IMR-90 (cell line): ENCODE data around the gene CYB5A. TPM values are rescaled to one million over a fixed set of nuclear protein-coding genes. Genes with fewer than 3 reads are reported as not detected.

Experiments used
- ATAC-seq: fragments of 200-7000 bp; cut with Tn5 transposase; 2 replicates; pipeline ENCODE4 v1.9.1; 2020; ENCODE audit warnings: low read depth, mild to moderate bottlenecking, moderate library complexity
- BruUV-seq: library from RNA; stranded (reverse); fragments of 400-500 nt; replicated peaks from 2 replicates; lab custom pipeline; 2021; lab: Mats Ljungman, UMichigan
- CTCF ChIA-PET: fragments of 300-600 bp; formaldehyde crosslinking; extraction: SDS; loops from one replicate; lab custom pipeline; 2021; ENCODE audit warnings: antibody characterized with exemption; lab: Yijun Ruan, JAX
- POLR2A ChIA-PET: fragments of 300-600 bp; sonication (Branson Sonifier 250); formaldehyde crosslinking; loops from one replicate; lab custom pipeline; 2022; ENCODE audit warnings: antibody characterized with exemption; ENCODE audit not compliant: unreplicated experiment; lab: Charles Lee
- DNase-seq: peaks from one replicate; pipeline ENCODE4 v3.0.0; 2013
- H2AFZ ChIP-seq: replicated peaks from 2 replicates; pipeline ENCODE3; 2013; ENCODE audit warnings: low read length, mild to moderate bottlenecking; ENCODE audit not compliant: poor library complexity
- H2AK5ac ChIP-seq: 2 replicates; pipeline ENCODE4 v1.6.1; 2013; ENCODE audit warnings: low read depth, low read length, inconsistent platforms
- H2AK9ac ChIP-seq: replicated peaks from 2 replicates; pipeline ENCODE3; 2013; ENCODE audit warnings: mild to moderate bottlenecking, low read depth, low read length, moderate library complexity; ENCODE audit not compliant: poor library complexity
- H2BK120ac ChIP-seq: 2 replicates; pipeline ENCODE4 v1.6.1; 2013; ENCODE audit warnings: low read depth, low read length, inconsistent platforms
- H2BK15ac ChIP-seq: 3 replicates; pipeline ENCODE4 v1.6.1; 2013; ENCODE audit warnings: low read depth, low read length, inconsistent platforms
- H2BK20ac ChIP-seq: 2 replicates; pipeline ENCODE4 v1.6.1; 2013; ENCODE audit warnings: low read depth, mild to moderate bottlenecking, inconsistent platforms, low read length, moderate library complexity
- H2BK5ac ChIP-seq: 2 replicates; pipeline ENCODE4 v1.6.1; 2013; ENCODE audit warnings: mild to moderate bottlenecking, low read depth, low read length, inconsistent platforms; ENCODE audit not compliant: poor library complexity, severe bottlenecking
- H3K14ac ChIP-seq: replicated peaks from 2 replicates; pipeline ENCODE4 v1.6.1; 2013; ENCODE audit warnings: low read depth, low read length, inconsistent platforms
- H3K18ac ChIP-seq: 2 replicates; pipeline ENCODE4 v1.6.1; 2013; ENCODE audit warnings: low read depth, low read length, control low read depth
- H3K23ac ChIP-seq: 2 replicates; pipeline ENCODE4 v1.6.1; 2013; ENCODE audit warnings: low read depth, low read length, inconsistent platforms
- H3K27ac ChIP-seq: 2 replicates; pipeline ENCODE4 v1.5.1; 2013; ENCODE audit warnings: mild to moderate bottlenecking, control low read depth, low read length; ENCODE audit not compliant: insufficient read depth
- H3K27me3 ChIP-seq: 2 replicates; pipeline ENCODE4 v1.6.1; 2013; ENCODE audit warnings: low read length; ENCODE audit not compliant: control insufficient read depth, insufficient read depth
- H3K36me3 ChIP-seq: 2 replicates; pipeline ENCODE4 v1.6.1; 2013; ENCODE audit warnings: low read length, mixed read lengths; ENCODE audit not compliant: control insufficient read depth, insufficient read depth
- H3K4ac ChIP-seq: 2 replicates; pipeline ENCODE4 v1.6.1; 2013; ENCODE audit warnings: low read depth, low read length, inconsistent platforms
- H3K4me1 ChIP-seq: 2 replicates; pipeline ENCODE4 v1.6.1; 2013; ENCODE audit warnings: low read length, mixed read lengths; ENCODE audit not compliant: control insufficient read depth, insufficient read depth
- H3K4me2 ChIP-seq: 2 replicates; pipeline ENCODE4 v1.6.1; 2013; ENCODE audit warnings: low read depth, mild to moderate bottlenecking, control low read depth, low read length, moderate library complexity
- H3K4me3 ChIP-seq: 2 replicates; pipeline ENCODE4 v1.5.1; 2013; ENCODE audit warnings: low read depth, mild to moderate bottlenecking, control low read depth, low read length, moderate library complexity; ENCODE audit not compliant: insufficient read depth
- H3K56ac ChIP-seq: 2 replicates; pipeline ENCODE4 v1.6.1; 2013; ENCODE audit warnings: low read length, inconsistent platforms; ENCODE audit not compliant: insufficient read depth; ENCODE audit errors: extremely low read depth
- H3K79me1 ChIP-seq, 2 experiments: 2 replicates each; pipeline ENCODE4 v1.6.1; 2013; ENCODE audit warnings: low read length in 2 of 2, inconsistent platforms in 1 of 2, low read depth in 1 of 2
- H3K9ac ChIP-seq: 2 replicates; pipeline ENCODE4 v1.6.1; 2013; ENCODE audit warnings: low read depth, low read length, control low read depth
- H3K9me1 ChIP-seq: 2 replicates; pipeline ENCODE4 v1.6.1; 2013; ENCODE audit warnings: low read length, inconsistent platforms; ENCODE audit not compliant: insufficient read depth
- H3K9me3 ChIP-seq: 2 replicates; pipeline ENCODE4 v1.6.1; 2013; ENCODE audit warnings: low read length; ENCODE audit not compliant: control insufficient read depth, insufficient read depth
- H4K20me1 ChIP-seq: 2 replicates; pipeline ENCODE4 v1.6.1; 2013; ENCODE audit warnings: low read length, inconsistent platforms; ENCODE audit not compliant: insufficient read depth
- H4K5ac ChIP-seq: 2 replicates; pipeline ENCODE4 v1.6.1; 2013; ENCODE audit warnings: mild to moderate bottlenecking, low read depth, low read length, control low read depth
- H4K8ac ChIP-seq, 2 experiments: 2 replicates each; pipeline ENCODE4 v1.6.1; 2013; ENCODE audit warnings: low read depth in 2 of 2, low read length in 2 of 2, control low read depth in 1 of 2, inconsistent platforms in 1 of 2
- H4K91ac ChIP-seq: 2 replicates; pipeline ENCODE4 v1.6.1; 2013; ENCODE audit warnings: low read depth, low read length, inconsistent platforms; ENCODE audit not compliant: insufficient read depth
- BHLHE40 ChIP-seq: fragments of 150-350 bp; IDR thresholded peaks from 2 replicates; pipeline ENCODE4 v1.6.1; 2016; ENCODE audit warnings: mild to moderate bottlenecking, low read depth, low read length
- ELK1 ChIP-seq: fragments of 150-350 bp; IDR thresholded peaks from 2 replicates; pipeline ENCODE4 v1.6.1; 2016; ENCODE audit warnings: low read depth, mild to moderate bottlenecking, low read length, moderate library complexity, borderline replicate concordance
- FOS ChIP-seq: fragments of 150-350 bp; IDR thresholded peaks from 2 replicates; pipeline ENCODE4 v1.6.1; 2016; ENCODE audit warnings: low read depth, low read length
- MAZ ChIP-seq: IDR thresholded peaks from 2 replicates; pipeline ENCODE4 v1.6.1; 2012; ENCODE audit warnings: low read depth, mild to moderate bottlenecking, low read length, improper control_type of control experiment, moderate library complexity, borderline replicate concordance
- MXI1 ChIP-seq: IDR thresholded peaks from 2 replicates; pipeline ENCODE4 v1.6.1; 2012; ENCODE audit warnings: low read depth, mild to moderate bottlenecking, low read length, moderate library complexity, borderline replicate concordance
- RAD21 ChIP-seq: IDR thresholded peaks from 2 replicates; pipeline ENCODE4 v1.6.1; 2012; ENCODE audit warnings: low read length, improper control_type of control experiment
- RFX5 ChIP-seq: IDR thresholded peaks from 2 replicates; pipeline ENCODE4 v1.8.0; 2012; ENCODE audit warnings: low read depth, mild to moderate bottlenecking, low read length, moderate library complexity
- WGBS, 2 experiments: methylation state at CpG; one replicate each; pipeline versions ENCODE4 v1.1.5 to v1.1.7; 2013; ENCODE audit warnings: missing lambda C conversion rate in 2 of 2; ENCODE audit not compliant: insufficient read length in 1 of 2; ENCODE audit errors: extremely low coverage in 2 of 2; 5-methylcytosine and 5-hydroxymethylcytosine counted together
- dilution Hi-C: fragments of 300-500 bp; cut with HindIII; formaldehyde crosslinking; loops from one replicate; pipeline ENCODE4 v1.14.3; 2018; ENCODE audit warnings: low sequenced_read_pairs; ENCODE audit not compliant: unreplicated experiment
- in situ Hi-C: fragments of 300-500 bp; cut with MboI; formaldehyde crosslinking; loops from 3 replicates; pipeline ENCODE4 v1.14.3; 2019; ENCODE audit warnings: low sequenced_read_pairs, inconsistent platforms, mixed read lengths
- intact Hi-C: fragments of 100-400 bp; cut with micrococcal nuclease; formaldehyde crosslinking; loops from 2 replicates; pipeline ENCODE4 v1.10.0; 2022
- polyA plus RNA-seq, 3 experiments: library from polyadenylated mRNA; depleted of rRNA; stranded (reverse); fragments of >200 nt; gene quantifications; 2 replicates each; pipeline ENCODE4 v1.2.3, GENCODE V29; 2012; ENCODE audit warnings: low replicate concordance in 1 of 3
- total RNA-seq: library from RNA; depleted of rRNA; stranded (reverse); fragments of >200 nt; gene quantifications from 2 replicates; pipeline ENCODE4 v1.2.3, GENCODE V29; 2012

CYB5A gene
- total and polyA plus RNA-seq, 2 of the 4 experiments (the other 2 are of a cell fraction) = 13.4 to 47.9 TPM

GRCh38 chr18:74230922-74231714, 60.6 kb downstream of the CYB5A start:
- Histone ChIP-seq H3K4me1 (peaks cover 4% of the 10 kb centered on the region), H3K14ac (no peak overlapping the region), H3K27ac (no peak overlapping the region), H3K56ac (no peak overlapping the region), H2AK5ac (no peak overlapping the region), H2AFZ (no peak overlapping the region), H2BK15ac (no peak overlapping the region), H4K91ac (no peak overlapping the region), H3K4me3 (no peak overlapping the region), H4K20me1 (no peaks in the 10 kb centered on the region), H2AK9ac (no peak overlapping the region), H2BK5ac (no peak overlapping the region), H3K18ac (no peak overlapping the region), H2BK20ac (no peak overlapping the region), H3K4ac (no peak overlapping the region), H3K79me1 (no peaks in the 10 kb centered on the region), H3K9me1 (no peaks in the 10 kb centered on the region; the same call in 1 of the 2 replicates), H3K23ac (no peak overlapping the region), H3K4me2 (no peak overlapping the region), H3K27me3 (peaks cover 4% of the 10 kb centered on the region), H2BK120ac (no peak overlapping the region), H3K9ac (no peak overlapping the region), H3K9me3 (no peaks in the 10 kb centered on the region), H3K36me3 (no peaks in the 10 kb centered on the region), H4K8ac (no peak overlapping the region), H4K5ac (no peak overlapping the region)
- ChIA-PET POLR2A (no interaction called here), CTCF (interaction anchor here (0.6 kb wide), 1 partner anchor 9 kb away, joined by 6 read pairs; no protein-coding TSS in a partner anchor)
- no TSS peak for BruUV-seq
- ATAC-seq (no peak), DNase-seq (no peak)
- in situ Hi-C loops (no loop called here), dilution Hi-C loops (no loop called here), intact Hi-C loops (no loop called here)
- TF ChIP-seq ELK1 (no peak), MXI1 (no peak), MAZ (no peak), BHLHE40 (no peak), RAD21 (no peak), RFX5 (no peak), FOS (no peak)
- WGBS, 2 experiments = 70% methylated on average over 2 of the region's 7 CpGs; no CpG with 5 or more reads in 1 of the 2 experiments
